Stimulated activated CD8-positive, alpha-beta memory T cell treated with anti-CD3 and anti-CD28 coated beads, Interleukin-15, amount 100 ng/mL, for 24 hours (primary cell): Measurements from ENCODE around the gene AHNAK.

Experiments
- DNase-seq: peaks from one replicate; pipeline ENCODE4 v3.0.0-alpha.2; 2020; ENCODE audit warnings: low read depth

AHNAK gene

GRCh38 chr11:62494246-62494645 lies 52.4 kb downstream of the AHNAK start:
- DNase-seq, result no peak

DNA sequence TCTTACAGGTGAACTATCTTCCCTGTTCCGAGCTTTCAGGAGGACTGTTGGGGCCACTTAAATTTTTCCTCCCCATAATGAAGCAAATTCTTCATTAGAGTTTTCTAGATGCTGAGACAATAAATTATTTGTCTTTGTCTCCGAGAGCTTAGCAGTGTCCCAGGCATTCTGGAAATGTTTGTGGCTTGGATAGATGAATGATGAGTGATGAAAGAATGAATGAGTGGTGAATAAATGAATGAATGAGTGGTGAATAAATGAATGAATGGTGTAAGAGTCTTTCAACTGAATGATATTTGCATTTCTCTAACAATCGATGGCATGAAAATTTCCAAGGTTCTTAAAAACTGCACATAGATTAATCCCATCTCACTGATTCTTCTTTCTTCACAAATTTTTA lies 52.8 kb downstream of the AHNAK start:
- no peak for DNase-seq

DNA sequence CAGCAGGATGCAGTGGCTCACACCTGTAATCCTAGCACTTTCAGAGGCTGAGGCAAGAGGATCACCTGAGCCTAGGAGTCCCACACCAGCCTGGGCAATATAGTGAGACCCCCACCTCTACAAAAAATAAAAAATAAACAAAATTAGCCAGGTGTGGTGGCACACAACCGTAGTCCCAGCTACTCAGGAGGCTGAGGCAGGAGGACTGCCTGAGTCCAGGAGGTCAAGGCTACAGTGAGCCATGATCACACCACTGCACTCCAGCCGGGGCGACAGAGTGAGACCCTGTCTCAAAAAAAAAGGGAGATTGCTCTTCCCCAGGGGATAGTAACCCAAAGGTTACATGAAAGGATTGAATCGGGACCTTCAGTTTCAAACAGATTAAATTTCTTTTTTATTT lies 54.0 kb downstream of the AHNAK start:
- DNase-seq, result no peak

DNA sequence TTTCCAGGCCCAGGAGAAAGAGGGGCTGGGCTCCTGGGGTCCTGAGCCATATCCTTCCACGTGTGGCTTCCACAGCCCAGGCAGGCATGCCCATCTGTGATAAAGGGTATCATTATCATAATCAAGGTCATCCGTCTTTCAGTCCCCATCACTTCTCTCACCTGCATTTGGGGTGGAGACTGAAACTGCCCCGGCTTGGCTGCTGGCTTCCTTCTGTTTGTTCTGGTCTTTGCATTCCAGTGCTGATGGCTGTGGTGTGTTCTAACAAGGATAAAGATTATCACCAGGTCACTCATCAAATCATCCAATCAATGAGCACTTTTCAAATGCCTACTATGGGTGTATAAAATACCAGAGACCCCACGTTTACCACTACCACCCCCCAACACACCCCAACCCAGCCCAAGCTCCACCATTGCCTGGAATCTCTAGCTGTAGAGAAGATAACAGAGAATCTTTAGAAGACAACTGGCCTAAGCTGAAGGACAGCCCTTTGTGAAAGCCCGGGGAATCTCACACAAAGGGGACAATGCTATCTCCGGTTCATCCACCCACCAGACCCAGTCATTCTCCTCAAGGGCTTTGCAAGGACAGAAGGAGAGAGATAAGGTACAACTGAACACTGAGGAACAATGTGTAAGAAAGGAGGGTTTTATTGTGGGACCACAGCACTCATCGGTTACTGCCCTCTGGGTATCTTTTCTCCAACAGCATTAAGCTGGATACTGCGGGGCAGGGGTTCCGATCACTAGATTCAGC lies 54.9 kb downstream of the AHNAK start:
- DNase-seq, result no peak

GRCh38 chr11:62489204-62489603 lies 57.4 kb downstream of the AHNAK start:
- DNase-seq, result no peak

DNA sequence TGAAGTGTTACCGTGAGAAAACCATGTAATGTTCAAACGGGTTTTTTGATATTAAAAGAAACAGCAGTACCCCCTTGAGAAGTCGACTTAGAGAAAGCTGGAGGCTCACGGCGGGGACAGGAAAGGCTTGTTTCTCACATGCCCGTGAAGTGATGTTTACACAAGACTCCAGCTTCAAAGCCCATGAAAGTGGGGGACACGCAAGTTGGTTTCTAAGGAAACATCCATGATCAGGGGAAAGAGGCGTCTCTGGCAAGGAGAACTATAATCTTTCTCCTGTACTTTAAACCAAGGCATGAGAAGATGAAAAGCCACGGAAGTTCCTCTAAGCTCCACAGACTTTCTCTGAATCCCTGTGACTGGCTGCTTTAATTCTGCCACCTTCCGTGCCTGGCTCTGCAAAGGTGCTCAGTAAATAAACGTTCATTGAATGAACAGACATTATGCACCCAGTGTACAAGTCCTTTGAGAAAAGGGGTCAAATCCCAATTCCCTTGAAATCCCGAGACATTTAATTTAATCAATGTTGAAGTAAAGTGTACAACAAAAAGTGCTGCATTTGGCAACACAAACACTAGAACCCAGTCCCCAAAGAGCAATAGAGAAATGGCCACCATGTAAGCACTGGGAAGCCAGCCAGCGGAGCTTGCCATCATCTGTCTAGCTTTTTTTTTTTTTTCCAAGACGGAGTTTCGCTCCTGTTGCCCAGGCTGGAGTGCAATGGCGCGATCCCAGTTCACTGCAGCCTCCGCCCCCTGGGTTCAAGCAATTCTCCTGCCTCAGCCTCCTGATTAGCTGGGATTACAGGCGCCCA lies 58.7 kb downstream of the AHNAK start:
- DNase-seq, result no peak

DNA sequence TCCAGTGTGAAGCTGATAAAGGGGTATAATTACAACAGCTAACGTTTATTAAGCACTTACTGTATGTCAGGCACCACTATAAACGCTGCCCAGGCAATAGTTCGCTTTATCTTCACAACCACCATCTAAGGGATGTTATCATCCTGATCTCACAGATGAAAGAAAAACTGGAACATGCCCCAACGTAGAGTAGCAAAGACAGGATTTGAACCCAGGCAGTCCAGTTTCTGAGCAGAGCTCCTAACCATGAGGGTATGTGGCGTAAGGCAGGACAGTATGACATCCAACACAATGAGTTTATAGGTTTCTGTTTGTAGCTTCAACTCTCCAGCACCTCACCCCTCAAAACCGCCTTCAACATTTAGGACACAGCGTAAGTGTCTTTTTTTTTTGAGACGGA lies 59.5 kb downstream of the AHNAK start:
- DNase-seq, result no peak

GRCh38 chr11:62484352-62484751 lies 62.3 kb downstream of the AHNAK start:
- DNase-seq, result no peak

DNA sequence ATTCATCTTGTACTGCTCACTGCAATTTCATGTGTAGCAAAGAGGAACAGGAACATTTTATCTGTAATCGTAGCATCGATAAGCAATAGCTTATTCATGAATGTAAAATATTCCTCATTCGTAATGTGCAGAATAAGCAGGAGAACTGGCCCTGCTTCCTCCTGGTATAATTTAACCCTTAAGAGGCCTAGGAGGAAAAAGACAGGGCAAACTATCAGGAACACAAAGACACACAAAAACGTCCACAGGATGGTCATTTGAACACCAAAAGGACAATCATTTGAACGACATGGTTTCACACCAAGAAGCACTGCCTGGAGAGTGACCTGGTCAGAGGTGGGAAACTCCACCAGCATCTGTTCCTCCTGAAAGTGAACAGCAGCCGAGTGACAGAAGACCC lies 63.9 kb downstream of the AHNAK start:
- DNase-seq, result no peak

DNA sequence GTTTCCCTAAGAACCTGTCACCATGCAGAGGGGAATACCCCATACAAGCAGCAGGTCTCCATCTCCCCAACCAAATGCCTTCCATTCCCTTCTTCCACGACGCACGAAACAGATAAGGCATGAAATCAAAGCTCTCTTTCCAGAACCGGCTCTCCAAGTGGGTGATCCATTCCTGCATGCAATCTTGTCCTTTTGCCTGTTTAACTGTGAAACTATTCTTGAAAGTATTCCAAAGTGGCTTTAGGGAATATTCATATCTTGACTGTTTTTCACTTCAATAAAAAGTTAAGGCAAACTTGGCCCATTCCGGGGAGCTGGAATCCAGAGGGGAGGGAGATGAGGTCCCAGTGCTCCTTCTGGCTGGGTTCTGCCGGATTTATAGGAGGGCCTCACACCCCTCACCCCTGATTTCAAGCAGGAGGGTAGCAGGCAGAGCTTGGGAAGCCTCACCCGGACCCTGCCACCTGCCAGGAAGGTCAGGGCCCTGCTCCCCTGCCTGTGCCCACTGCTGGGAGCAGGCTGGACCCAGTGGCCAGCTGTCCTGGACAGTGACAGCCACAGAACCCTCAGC lies 66.9 kb downstream of the AHNAK start:
- DNase-seq, result no peak

DNA sequence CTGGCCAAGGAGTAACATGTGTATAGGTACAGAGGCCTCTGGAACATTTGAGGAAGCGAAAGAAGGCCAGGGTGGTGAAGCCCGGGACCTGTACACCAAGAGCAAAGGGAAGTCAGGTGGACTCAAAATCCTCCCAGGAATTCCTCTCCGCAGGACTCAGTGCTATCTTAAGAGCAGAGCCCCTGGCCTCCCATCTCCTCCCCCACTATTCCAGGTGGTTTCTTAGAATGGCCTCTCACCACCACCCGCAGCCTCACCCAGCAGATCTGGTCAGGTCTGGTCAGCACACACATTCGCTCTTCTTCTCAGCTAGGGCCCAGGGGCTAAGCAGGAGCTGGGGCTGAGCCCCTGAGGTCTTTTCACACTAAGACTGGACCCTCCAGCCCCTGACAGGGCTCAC lies 68.7 kb downstream of the AHNAK start:
- no peak for DNase-seq

DNA sequence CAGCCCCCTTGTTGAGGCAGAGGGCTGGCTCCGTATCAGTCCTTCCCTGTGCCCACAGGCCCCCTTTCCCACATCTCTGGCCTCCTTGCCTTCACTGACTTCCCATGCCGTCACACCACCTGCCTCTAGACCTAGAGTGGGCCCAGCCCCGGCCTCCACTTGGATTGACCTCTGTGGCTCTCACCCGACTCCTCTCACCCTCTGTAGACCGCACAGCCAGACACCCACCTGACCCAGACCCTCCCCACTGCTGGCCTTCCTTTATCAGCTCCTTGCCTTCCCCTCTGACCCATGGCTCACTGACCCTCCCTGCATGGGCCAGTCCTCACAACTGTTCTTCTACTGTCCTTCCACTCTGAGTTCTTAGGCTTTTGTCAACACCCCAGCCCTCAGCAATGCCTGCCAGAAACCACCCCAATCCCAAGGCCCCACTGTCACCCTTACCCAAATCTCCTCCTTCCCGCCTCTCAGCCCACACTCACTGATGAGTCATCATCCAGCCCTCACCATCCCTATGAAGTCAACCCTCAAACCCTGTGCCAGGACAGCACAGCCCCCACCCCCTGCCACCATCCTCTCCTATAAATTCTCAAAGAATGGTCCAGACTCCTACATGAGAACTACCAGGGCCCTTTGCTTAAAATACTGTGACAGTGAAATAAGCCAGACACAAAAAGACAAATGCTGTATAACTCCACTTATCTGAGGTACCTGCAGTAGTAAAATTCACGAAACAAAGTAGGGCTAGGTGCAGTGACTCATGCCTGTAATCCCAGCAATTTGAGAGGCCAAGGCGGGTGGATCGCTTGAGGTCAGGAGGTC lies 74.3 kb downstream of the AHNAK start:
- DNase-seq, result no peak

DNA sequence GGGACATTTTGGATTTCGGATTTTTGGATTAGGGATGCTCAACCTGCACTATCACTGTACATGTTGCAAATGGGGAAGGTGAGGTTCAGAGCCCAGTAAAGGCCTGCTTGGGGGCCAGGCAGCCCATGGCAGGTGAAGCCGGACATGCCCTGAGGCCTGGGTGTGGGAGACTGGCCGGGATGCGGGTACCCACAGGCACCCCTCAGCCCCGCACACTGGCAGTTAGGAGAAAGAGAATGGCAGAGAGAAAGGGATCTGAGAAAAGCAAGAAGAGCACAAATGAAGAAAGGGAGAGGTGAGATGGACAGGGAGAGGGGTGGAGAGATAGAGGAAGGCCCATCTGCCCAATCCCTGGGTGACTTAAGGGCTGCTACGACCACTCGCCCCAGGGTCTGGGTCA lies 75.0 kb downstream of the AHNAK start:
- no peak for DNase-seq

DNA sequence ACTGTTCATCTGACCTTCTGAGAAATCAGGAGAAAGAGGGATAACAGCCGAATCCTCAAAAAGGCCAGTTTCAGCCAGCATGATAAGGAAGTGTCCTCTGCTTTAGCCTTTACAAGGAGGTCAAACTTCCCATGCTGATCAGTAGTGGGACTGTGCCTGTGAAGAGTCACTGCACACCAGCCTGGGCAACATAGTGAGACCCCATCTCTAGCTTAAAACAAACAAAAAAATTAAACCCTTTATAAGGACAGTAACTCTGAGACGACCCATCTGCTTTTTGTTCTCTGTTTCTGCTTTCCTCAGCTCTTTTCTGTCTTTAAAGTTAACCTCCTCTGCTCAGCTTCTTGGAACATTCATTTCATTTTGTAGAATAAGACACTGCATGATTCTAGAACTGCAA lies 78.0 kb downstream of the AHNAK start:
- no peak for DNase-seq

DNA sequence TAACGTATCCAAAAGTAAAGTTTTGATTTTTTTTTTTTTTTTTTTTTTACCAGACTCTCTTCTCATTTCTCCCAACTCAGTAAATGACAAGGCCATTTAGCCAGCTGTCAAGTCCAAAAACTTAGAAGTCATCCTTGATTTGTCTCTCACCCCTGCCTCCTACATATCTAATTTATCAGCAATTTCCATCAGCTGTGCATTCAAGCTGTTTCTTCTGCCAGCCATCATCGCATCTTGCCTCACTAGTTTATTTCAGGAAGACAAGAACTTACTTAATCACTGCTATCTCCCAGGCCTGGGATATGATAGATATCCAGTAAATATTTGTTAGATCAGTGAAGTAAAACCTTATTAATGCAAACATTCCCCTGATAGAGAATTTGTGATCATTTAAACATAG lies 80.2 kb downstream of the AHNAK start:
- DNase-seq, result no peak

GRCh38 chr11:62464655-62465054 lies 82.0 kb downstream of the AHNAK start:
- DNase-seq, result no peak

DNA sequence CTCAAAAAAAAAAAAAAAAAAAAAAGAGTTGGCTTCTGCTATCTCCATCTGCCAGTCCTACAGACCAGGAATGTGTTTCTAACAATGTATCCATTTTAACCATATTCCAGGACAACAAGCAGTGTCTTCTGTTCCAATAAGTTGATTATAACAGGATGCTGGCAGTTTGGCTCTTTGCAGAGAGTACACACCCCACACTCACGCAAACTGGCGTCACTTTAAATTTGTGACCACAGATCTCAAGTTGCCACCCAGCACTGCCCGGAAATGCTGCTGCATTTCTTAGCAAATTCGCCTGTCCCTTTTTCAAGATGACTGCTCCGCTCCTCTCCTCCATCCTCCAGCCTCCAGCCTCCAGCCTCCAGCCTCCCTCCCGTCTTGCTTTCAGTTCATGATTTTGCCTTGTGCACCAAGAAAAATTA lies 83.5 kb downstream of the AHNAK start:
- DNase-seq, result no peak

GRCh38 chr11:62462508-62462892 lies 84.1 kb downstream of the AHNAK start:
- no peak for DNase-seq

- DNase-seq, result no peak
Observed at GRCh38 chr11:62461740-62462507, 84.7 kb downstream of the AHNAK start.

DNA sequence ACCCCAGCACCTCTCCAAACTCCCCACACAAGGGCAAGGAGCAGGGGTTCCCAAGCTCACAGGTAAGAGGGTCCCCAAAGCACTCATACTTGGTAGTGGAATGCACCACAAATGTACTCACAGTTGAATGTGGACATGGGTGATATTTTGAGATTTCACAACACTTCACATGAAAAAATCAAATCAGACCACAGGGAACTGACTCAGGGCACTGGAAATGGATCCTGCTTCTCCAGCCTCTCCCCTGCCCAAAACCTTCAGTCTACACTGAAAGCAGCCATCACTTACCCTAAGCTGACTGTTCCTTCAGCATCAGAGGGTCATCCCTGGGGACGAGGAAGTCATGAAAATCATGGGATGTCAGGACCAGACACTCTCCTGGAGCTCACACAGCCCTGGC lies 87.5 kb downstream of the AHNAK start:
- DNase-seq, result no peak

DNA sequence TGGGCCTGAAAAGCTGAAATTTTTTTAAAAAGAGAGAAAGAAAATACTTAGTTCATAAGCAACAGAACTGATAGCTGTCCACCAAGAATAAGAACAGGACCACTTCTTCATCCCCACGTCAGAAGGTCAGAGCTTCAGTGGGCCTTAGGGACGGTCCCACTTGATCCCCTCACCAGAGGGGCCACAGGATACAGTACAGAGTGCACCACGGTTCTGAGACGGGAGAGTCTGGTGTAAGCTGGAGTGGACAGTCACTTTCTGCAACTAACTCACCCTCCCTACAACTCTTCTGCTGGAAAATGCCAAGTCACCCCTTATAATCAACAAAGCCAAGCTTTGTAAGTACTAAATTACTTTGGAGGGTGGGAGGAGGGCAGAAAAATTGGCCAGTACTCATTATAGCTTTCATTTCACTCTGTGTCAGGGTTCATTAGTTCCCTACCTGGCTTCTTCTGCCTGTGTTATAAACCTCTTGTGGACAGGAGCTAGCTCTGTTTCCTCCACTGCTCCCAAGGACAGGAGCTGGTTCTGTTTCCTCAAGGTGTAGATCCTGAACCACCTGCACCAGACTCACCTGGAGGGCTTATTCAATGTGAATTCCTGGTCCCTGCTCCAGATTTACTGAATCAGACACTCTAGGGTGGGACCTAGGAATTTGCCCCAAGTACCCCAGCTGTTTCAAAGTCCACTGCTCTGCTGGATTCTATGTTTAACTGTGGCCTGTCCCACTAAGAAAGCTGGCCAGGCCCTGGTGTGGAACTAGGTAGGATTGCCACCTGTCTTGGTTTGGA lies 88.2 kb downstream of the AHNAK start:
- DNase-seq, result no peak
